GM21360 (cell line): ENCODE measurements around the gene NUTF2.
"Not testable (repeated sequence)": the region's sequence is repeated elsewhere in the genome, so short reads cannot be mapped to it uniquely, and the experiment has no call there.

ENCODE experiments used
- ATAC-seq: cut with Tn5 transposase; IDR thresholded peaks from one replicate; pipeline ENCODE4 v1.9.1; 2021; ENCODE audit warnings: mild to moderate bottlenecking, moderate library complexity; ENCODE audit not compliant: unreplicated experiment

The NUTF2 gene

GRCh38 chr16:67883146-67883871 lies 36.6 kb downstream of the NUTF2 start:
- no peak for ATAC-seq

- ATAC-seq: no peak
These were observed 37.1 kb downstream of the NUTF2 start for GRCh38 chr16:67883872-67884261.

- ATAC-seq: no peak
These were observed 38.0 kb downstream of the NUTF2 start, which contains the start of gene NRN1L for GRCh38 chr16:67884684-67885083. Gene NRN1L (plus strand): TSS chr16:67884885. CDS start chr16:67884904, 19 bp downstream.

GRCh38 chr16:67885545-67885944 lies 38.8 kb downstream of the NUTF2 start:
- ATAC-seq: no peak

- ATAC-seq: no peak
These were observed 39.2 kb downstream of the NUTF2 start for GRCh38 chr16:67885976-67886375.

GRCh38 chr16:67886387-67886786 lies 39.7 kb downstream of the NUTF2 start:
- no peak for ATAC-seq

GRCh38 chr16:67888331-67888730 lies 41.6 kb downstream of the NUTF2 start:
- no peak for ATAC-seq

GRCh38 chr16:67892375-67892774 lies 45.6 kb downstream of the NUTF2 start:
- no peak for ATAC-seq

GRCh38 chr16:67892899-67893742 lies 46.4 kb downstream of the NUTF2 start, which contains the start of gene PSKH1:
Gene PSKH1 (plus strand): TSS chr16:67893254. CDS start chr16:67908750, 15,496 bp downstream.
- ATAC-seq: peak; percentile 86

GRCh38 chr16:67893743-67894399 lies 47.1 kb downstream of the NUTF2 start:
- ATAC-seq: no peak

GRCh38 chr16:67897231-67897630 lies 50.5 kb downstream of the NUTF2 start:
- no peak for ATAC-seq

- ATAC-seq: no peak
These were observed 55.0 kb downstream of the NUTF2 start for GRCh38 chr16:67901734-67902133.

GRCh38 chr16:67902831-67903230 lies 56.1 kb downstream of the NUTF2 start:
- ATAC-seq: no peak

- ATAC-seq: no peak
These were observed 60.9 kb downstream of the NUTF2 start for GRCh38 chr16:67907397-67908180.

GRCh38 chr16:67909056-67909742 lies 62.5 kb downstream of the NUTF2 start:
- no peak for ATAC-seq

- no peak for ATAC-seq
These were observed 63.4 kb downstream of the NUTF2 start for GRCh38 chr16:67910158-67910557.

GRCh38 chr16:67914758-67915495 lies 68.2 kb downstream of the NUTF2 start:
- ATAC-seq: no peak

- not testable (repeated sequence) for ATAC-seq
These were observed 68.7 kb downstream of the NUTF2 start for GRCh38 chr16:67915496-67915769.

GRCh38 chr16:67915831-67916723 lies 69.3 kb downstream of the NUTF2 start:
- ATAC-seq: no peak
